DMS79 (cell line): ENCODE data around the gene GPR155.
"Not testable (repeated sequence)": the region's sequence is repeated elsewhere in the genome, so short reads cannot be mapped to it uniquely, and the experiment has no call there.

Experiments
- DNase-seq: peaks from one replicate; lab custom pipeline; 2025; lab: John Stamatoyannopoulos, UW

Gene GPR155

GRCh38 chr2:174492963-174493431 lies 6.2 kb upstream of the GPR155 start:
- no peak for DNase-seq

- no peak for DNase-seq
These were observed 5.1 kb upstream of the GPR155 start for GRCh38 chr2:174491947-174492346.

GRCh38 chr2:174490051-174490450 lies 3.2 kb upstream of the GPR155 start:
- no peak for DNase-seq

- not testable (repeated sequence) for DNase-seq
These were observed 2.7 kb upstream of the GPR155 start for GRCh38 chr2:174489520-174489919.

GRCh38 chr2:174487820-174488162 lies 962 bp upstream of the GPR155 start:
- DNase-seq: no peak

GRCh38 chr2:174487108-174487819 lies 435 bp upstream of the GPR155 start:
- DNase-seq: peak; percentile 96

- DNase-seq: peak; percentile 31
These were observed 854 bp downstream of the GPR155 start for GRCh38 chr2:174485788-174486562.

- not testable (repeated sequence) for DNase-seq
These were observed 1.8 kb downstream of the GPR155 start for GRCh38 chr2:174485045-174485444.

- DNase-seq: no peak
These were observed 2.3 kb downstream of the GPR155 start for GRCh38 chr2:174484573-174484972.

- DNase-seq: no peak
These were observed 4.0 kb downstream of the GPR155 start for GRCh38 chr2:174482854-174483253.

GRCh38 chr2:174477759-174478158 lies 9.1 kb downstream of the GPR155 start:
- peak; percentile 24 for DNase-seq

- DNase-seq: no peak
These were observed 13.0 kb downstream of the GPR155 start for GRCh38 chr2:174473796-174474195.

- no peak for DNase-seq
These were observed 21.5 kb downstream of the GPR155 start for GRCh38 chr2:174465327-174465726.

GRCh38 chr2:174461221-174461620 lies 25.6 kb downstream of the GPR155 start:
- DNase-seq: no peak

GRCh38 chr2:174454566-174454965 lies 32.3 kb downstream of the GPR155 start:
- no peak for DNase-seq

GRCh38 chr2:174450021-174450816 lies 36.6 kb downstream of the GPR155 start:
- DNase-seq: no peak

- DNase-seq: no peak
These were observed 37.8 kb downstream of the GPR155 start for GRCh38 chr2:174449033-174449432.

GRCh38 chr2:174446531-174446930 lies 40.3 kb downstream of the GPR155 start:
- DNase-seq: no peak

GRCh38 chr2:174445248-174445647 lies 41.6 kb downstream of the GPR155 start:
- no peak for DNase-seq

- DNase-seq: no peak
These were observed 42.1 kb downstream of the GPR155 start for GRCh38 chr2:174444761-174445160.

GRCh38 chr2:174442546-174443510 lies 44.0 kb downstream of the GPR155 start:
- no peak for DNase-seq
